DND-41 (cell line): ENCODE data around the gene OTOGL.

ENCODE experiments used
- CTCF ChIP-seq: IDR thresholded peaks from 2 replicates; pipeline ENCODE4 v1.5.1; 2012; ENCODE audit warnings: borderline replicate concordance, low read length, moderate library complexity, mild to moderate bottlenecking; ENCODE audit not compliant: poor library complexity, severe bottlenecking; ENCODE audit errors: extremely low read depth
- EZH2 ChIP-seq: IDR thresholded peaks from 3 replicates; pipeline ENCODE4 v1.6.1; 2012; ENCODE audit warnings: borderline replicate concordance, low read depth, mild to moderate bottlenecking, moderate library complexity, low read length, inconsistent platforms; ENCODE audit not compliant: severe bottlenecking

GRCh38 chr12:80272387-80272915, 173.1 kb downstream of the OTOGL start:
- TF ChIP-seq EZH2, result no peak
- TF ChIP-seq CTCF, result no peak
